Frontal cortex (tissue), 4 donors: Measurements from ENCODE around the gene CSMD2. TPM values are rescaled to one million over a fixed set of nuclear protein-coding genes. Genes with fewer than 3 reads are reported as not detected.
"Not testable (repeated sequence)": the region's sequence is repeated elsewhere in the genome, so short reads cannot be mapped to it uniquely, and the experiment has no call there.

ENCODE experiments used
- DNase-seq, 2 donors: peaks; one replicate each; pipeline ENCODE4 v3.0.0; 2012; ENCODE audit warnings: low spot score in 2 of 2
- FAIRE-seq: peaks from 2 replicates; lab custom pipeline; 2012; peaks lifted over from hg19 to GRCh38; lab: Jason Lieb, UNC
- total RNA-seq: library from RNA; depleted of rRNA; stranded (reverse); fragments of >200 nt; gene quantifications from one replicate; pipeline ENCODE4 v1.2.3, GENCODE V29; 2014
- donor health status: control.
- donor health status: control.
- donor health status: control.

CSMD2 gene
- total RNA-seq, 1 donor from 2014 or later: 23.6 TPM

GRCh38 chr1:34019741-34020552 is 145.1 kb downstream of the CSMD2 start:
- no peak for FAIRE-seq

GRCh38 chr1:34018285-34018684 is 146.7 kb downstream of the CSMD2 start:
- DNase-seq (no peak), FAIRE-seq (no peak)

More at GRCh38 chr1:34019741-34020552, 145.1 kb downstream of the CSMD2 start:
- no peak for DNase-seq

- not testable (repeated sequence) for DNase-seq, FAIRE-seq
Observed at GRCh38 chr1:34016281-34016680, 148.7 kb downstream of the CSMD2 start.

GRCh38 chr1:34013958-34014737 is 150.9 kb downstream of the CSMD2 start:
- FAIRE-seq (no peak), DNase-seq (no peak)

GRCh38 chr1:34013136-34013535 is 151.9 kb downstream of the CSMD2 start:
- no peak for DNase-seq
- FAIRE-seq: no peak

GRCh38 chr1:34009340-34009985 is 155.6 kb downstream of the CSMD2 start:
- FAIRE-seq (no peak), DNase-seq (no peak)

- FAIRE-seq (no peak), DNase-seq (no peak)
Observed at GRCh38 chr1:34007760-34008159, 157.3 kb downstream of the CSMD2 start.

GRCh38 chr1:34005309-34005708 is 159.7 kb downstream of the CSMD2 start:
- FAIRE-seq (no peak), DNase-seq (no peak)

GRCh38 chr1:34002810-34003209 is 162.2 kb downstream of the CSMD2 start:
- DNase-seq (no peak), FAIRE-seq (no peak)

- DNase-seq (no peak), FAIRE-seq (no peak)
Observed at GRCh38 chr1:33997127-33998036, 167.6 kb downstream of the CSMD2 start.

GRCh38 chr1:33996281-33996680 is 168.7 kb downstream of the CSMD2 start:
- FAIRE-seq (no peak), DNase-seq (no peak)

GRCh38 chr1:33993301-33993700 is 171.7 kb downstream of the CSMD2 start:
- FAIRE-seq (no peak), DNase-seq (no peak)

- FAIRE-seq (no peak), DNase-seq (no peak)
Observed at GRCh38 chr1:33990281-33990680, 174.7 kb downstream of the CSMD2 start.

- no peak for DNase-seq
- FAIRE-seq: no peak
Observed at GRCh38 chr1:33988161-33988560, 176.9 kb downstream of the CSMD2 start.

- peak in 1 of 2 donors; percentile 18 for DNase-seq
- no peak for FAIRE-seq
Observed at GRCh38 chr1:33986390-33987095, 178.5 kb downstream of the CSMD2 start.

- DNase-seq (no peak), FAIRE-seq (no peak)
Observed at GRCh38 chr1:33985656-33986055, 179.4 kb downstream of the CSMD2 start.

GRCh38 chr1:33984906-33985565 is 180.0 kb downstream of the CSMD2 start:
- FAIRE-seq (no peak), DNase-seq (peak in 1 of 2 donors; percentile 22)

- FAIRE-seq: no peak
- DNase-seq: no peak
Observed at GRCh38 chr1:33982419-33982818, 182.6 kb downstream of the CSMD2 start.
